AG10803 (cell line): Measurements from ENCODE around the gene CDK11A.

Experiments used
- DNase-seq: peaks from one replicate; pipeline ENCODE4 v3.0.0; 2010; ENCODE audit warnings: low read depth
- H3K4me3 ChIP-seq: 2 replicates; pipeline ENCODE4 v1.5.1; 2011; ENCODE audit warnings: mild to moderate bottlenecking, low read length, control low read depth
- CTCF ChIP-seq: conservative IDR thresholded peaks from 2 replicates; pipeline ENCODE4 v1.5.1; 2011; ENCODE audit warnings: mild to moderate bottlenecking, low read length, control low read depth, inconsistent platforms

CDK11A gene

GRCh38 chr1:1758059-1758621 lies 34.0 kb upstream of the CDK11A start:
- no peak for TF ChIP-seq CTCF
- DNase-seq, result no peak
- H3K4me3 ChIP-seq, result no peak overlapping the region

GRCh38 chr1:1757422-1758058 lies 33.4 kb upstream of the CDK11A start:
- H3K4me3 ChIP-seq, result no peak overlapping the region
- DNase-seq, result no peak
- no peak for TF ChIP-seq CTCF

GRCh38 chr1:1756661-1757421 lies 32.7 kb upstream of the CDK11A start:
- DNase-seq, result no peak
- no peak overlapping the region for H3K4me3 ChIP-seq
- no peak for TF ChIP-seq CTCF

- no peak for DNase-seq
- TF ChIP-seq CTCF, result no peak
- no peak overlapping the region for H3K4me3 ChIP-seq
Observed at GRCh38 chr1:1755852-1756251, 31.7 kb upstream of the CDK11A start.

- no peak for DNase-seq
- H3K4me3 ChIP-seq, result no peak overlapping the region
- TF ChIP-seq CTCF, result no peak
Observed at GRCh38 chr1:1755426-1755825, 31.3 kb upstream of the CDK11A start.

- H3K4me3 ChIP-seq, result no peak overlapping the region
- no peak for DNase-seq
- TF ChIP-seq CTCF, result no peak
Observed at GRCh38 chr1:1754051-1754815, 30.1 kb upstream of the CDK11A start.
